IPS-11a (cell line): ENCODE measurements around the gene PTPN14.
"Not testable (repeated sequence)": the region's sequence is repeated elsewhere in the genome, so short reads cannot be mapped to it uniquely, and the experiment has no call there.

Experiments
- H3K4me3 ChIP-seq: one replicate; pipeline ENCODE4 v1.5.1; 2013; ENCODE audit warnings: low read depth, low read length, control low read depth

Gene PTPN14

GRCh38 chr1:214542275-214543199, 8.9 kb downstream of the PTPN14 start:
- H3K4me3 ChIP-seq, result no peak overlapping the region

GRCh38 chr1:214541693-214542092, 9.7 kb downstream of the PTPN14 start:
- H3K4me3 ChIP-seq, result no peak overlapping the region

- H3K4me3 ChIP-seq, result no peak overlapping the region
Measured at GRCh38 chr1:214541206-214541605, 10.2 kb downstream of the PTPN14 start.

- H3K4me3 ChIP-seq, result no peak overlapping the region
Measured at GRCh38 chr1:214540324-214540723, 11.1 kb downstream of the PTPN14 start.

- no peak overlapping the region for H3K4me3 ChIP-seq
Measured at GRCh38 chr1:214538496-214538895, 12.9 kb downstream of the PTPN14 start.

- H3K4me3 ChIP-seq, result no peak overlapping the region
Measured at GRCh38 chr1:214537872-214538473, 13.4 kb downstream of the PTPN14 start.

- no peak overlapping the region for H3K4me3 ChIP-seq
Measured at GRCh38 chr1:214537219-214537618, 14.2 kb downstream of the PTPN14 start.

GRCh38 chr1:214532070-214532469, 19.3 kb downstream of the PTPN14 start:
- H3K4me3 ChIP-seq, result no peak overlapping the region

GRCh38 chr1:214525535-214526019, 25.8 kb downstream of the PTPN14 start:
- no peak overlapping the region for H3K4me3 ChIP-seq

GRCh38 chr1:214524824-214525223, 26.6 kb downstream of the PTPN14 start:
- H3K4me3 ChIP-seq, result no peak overlapping the region

GRCh38 chr1:214523124-214523824, 28.1 kb downstream of the PTPN14 start:
- no peak overlapping the region for H3K4me3 ChIP-seq

- H3K4me3 ChIP-seq, result not testable (repeated sequence)
Measured at GRCh38 chr1:214521458-214521857, 29.9 kb downstream of the PTPN14 start.

- H3K4me3 ChIP-seq, result no peak overlapping the region
Measured at GRCh38 chr1:214520544-214521165, 30.7 kb downstream of the PTPN14 start.

- no peak overlapping the region for H3K4me3 ChIP-seq
Measured at GRCh38 chr1:214518361-214518760, 33.0 kb downstream of the PTPN14 start.

GRCh38 chr1:214516434-214517326, 34.7 kb downstream of the PTPN14 start:
- H3K4me3 ChIP-seq, result no peak overlapping the region

GRCh38 chr1:214515544-214516433, 35.6 kb downstream of the PTPN14 start:
- no peak overlapping the region for H3K4me3 ChIP-seq

- H3K4me3 ChIP-seq, result no peak overlapping the region
Measured at GRCh38 chr1:214514819-214515383, 36.5 kb downstream of the PTPN14 start.

- H3K4me3 ChIP-seq, result no peak overlapping the region
Measured at GRCh38 chr1:214514032-214514818, 37.2 kb downstream of the PTPN14 start.
